ENCODE results near the gene ACTBL2. TPM values are rescaled to one million over a fixed set of nuclear protein-coding genes. Genes with fewer than 3 reads are reported as not detected.

ACTBL2 gene
- total RNA-seq, 2 experiments from 2014 or later = not detected

DNA sequence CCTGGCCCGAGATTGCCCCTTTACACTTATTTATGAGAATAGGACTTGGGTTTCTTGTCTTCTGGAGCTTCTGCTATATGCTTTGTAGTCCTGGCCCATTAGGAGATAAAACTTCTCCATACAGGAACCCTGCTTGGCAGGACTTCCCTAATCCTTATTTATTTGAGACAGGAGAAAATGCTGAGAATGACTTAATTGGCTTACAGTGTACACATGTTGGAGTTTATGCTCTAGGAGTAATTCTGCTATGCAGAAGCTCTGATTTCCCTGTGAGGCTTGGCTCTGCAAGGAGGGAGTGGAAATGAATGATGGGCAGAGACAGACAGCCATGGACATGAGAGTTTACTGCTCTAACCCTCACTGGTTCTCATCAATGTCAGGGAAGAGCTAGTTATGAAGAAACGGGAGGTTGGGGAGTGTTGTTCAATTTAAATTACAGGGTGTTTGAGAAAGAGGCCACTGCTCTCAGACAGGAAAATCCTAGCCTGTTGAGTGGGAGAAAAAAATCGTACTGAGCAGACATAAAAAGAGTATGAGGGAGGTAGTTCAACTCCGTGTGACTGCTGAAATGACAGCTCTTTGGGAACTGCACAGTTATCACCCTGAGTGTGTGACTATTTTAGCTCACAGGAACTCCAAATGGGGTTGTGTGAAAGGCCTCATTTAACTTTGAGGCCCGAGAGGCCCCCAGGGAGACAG lies 37.5 kb downstream of the ACTBL2 start:
- POLR2A ChIA-PET = no interaction called here
- no peak overlapping the region for H3K27ac Mint-ChIP-seq
- intact Hi-C loops (cut with DNase I, micrococcal nuclease) = no loop called here

DNA sequence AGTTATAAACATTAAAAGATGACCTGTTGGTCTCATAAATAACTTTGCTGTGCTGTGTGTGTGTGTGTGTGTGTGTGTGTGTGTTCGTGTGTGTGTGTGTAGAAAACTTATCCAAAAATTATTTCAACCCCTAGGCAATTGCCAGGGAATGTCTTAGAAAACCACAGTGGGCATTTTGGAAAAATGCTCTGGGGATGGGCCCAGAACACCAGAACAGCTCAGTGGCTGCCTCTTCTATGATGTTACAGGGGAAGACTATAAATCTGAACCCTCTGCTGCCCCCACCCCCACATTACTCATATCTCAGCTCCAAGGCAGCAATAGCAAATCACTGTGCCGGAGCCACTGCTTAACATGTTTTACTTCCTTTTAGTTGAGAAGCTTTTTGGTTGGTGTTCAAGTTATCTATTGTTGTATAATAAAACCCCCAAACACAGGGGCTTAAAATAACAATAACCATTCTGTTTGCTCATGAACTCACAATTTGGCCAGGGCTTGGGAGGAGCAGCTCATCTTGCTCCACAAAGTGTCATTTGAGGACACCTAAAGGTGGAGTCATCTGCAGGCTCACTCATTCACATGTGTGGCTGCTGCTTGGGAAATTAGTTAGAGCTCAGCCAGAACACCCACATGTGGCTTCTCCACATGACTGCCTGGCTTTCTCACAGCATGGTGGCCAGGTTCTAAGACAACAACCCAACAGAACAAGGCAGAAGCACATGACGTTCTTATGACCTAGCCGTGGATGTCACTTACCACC lies 40.4 kb downstream of the ACTBL2 start:
- no peaks in the 10 kb centered on the region for H3K36me3 Mint-ChIP-seq (ENCODE audit: low read depth)
- H3K27me3 Mint-ChIP-seq = peaks cover 3% of the 10 kb centered on the region
- ChIA-PET CTCF (interaction anchor here (0.6 to 1.4 kb wide), 4 partner anchors 12 to 306 kb away, joined by 3 read pairs; no protein-coding TSS in a partner anchor), POLR2A (interaction anchor here (0.7 kb wide), 1 partner anchor 575 kb away, joined by 3 read pairs; no protein-coding TSS in a partner anchor)
- intact Hi-C loops (cut with DNase I, micrococcal nuclease) = no loop called here
- DNase-seq (peak; percentile 36), ATAC-seq (peak; percentile 78)
- no peak overlapping the region for H3K27ac Mint-ChIP-seq
- H3K4me1 Mint-ChIP-seq = peaks cover 10% of the 10 kb centered on the region
- H3K9me3 Mint-ChIP-seq (ENCODE audit: low read depth) = no peaks in the 10 kb centered on the region
- no peak overlapping the region for H3K4me3 Mint-ChIP-seq

More for the DNA sequence above, 37.5 kb downstream of the ACTBL2 start:
- Mint-ChIP-seq H3K4me1 (peaks cover 10% of the 10 kb centered on the region), H3K9me3 (ENCODE audit: low read depth) (no peaks in the 10 kb centered on the region), H3K4me3 (no peak overlapping the region), H3K36me3 (ENCODE audit: low read depth) (no peaks in the 10 kb centered on the region), H3K27me3 (peaks cover 3% of the 10 kb centered on the region)
- CTCF ChIA-PET = interaction anchor here (1.2 kb wide), 2 partner anchors 15 to 147 kb away, joined by 3 to 4 read pairs; no protein-coding TSS in a partner anchor
- no peak for ATAC-seq
- DNase-seq = no peak

DNA sequence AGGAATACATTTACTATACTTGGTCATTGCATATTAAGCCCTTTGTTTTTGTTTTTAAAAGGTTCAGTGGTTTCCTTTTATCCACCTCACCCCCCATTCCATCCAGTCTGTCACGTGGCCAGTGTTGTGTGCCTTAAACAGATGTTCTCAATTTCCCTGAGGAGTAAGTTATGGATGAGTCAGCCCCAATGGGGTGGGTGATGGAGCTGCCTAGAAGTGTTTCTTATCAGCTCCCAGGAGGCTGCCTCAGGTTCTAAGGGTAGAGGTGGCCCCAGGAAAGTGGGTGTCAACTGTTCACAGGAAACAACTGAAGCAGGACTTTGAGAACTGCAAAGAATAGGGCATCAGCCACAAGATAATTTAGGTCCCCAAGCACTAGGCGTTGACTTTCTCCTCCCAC lies 41.1 kb downstream of the ACTBL2 start:
- peaks cover 10% of the 10 kb centered on the region for H3K4me1 Mint-ChIP-seq
- intact Hi-C loops (cut with DNase I, micrococcal nuclease) = no loop called here

DNA sequence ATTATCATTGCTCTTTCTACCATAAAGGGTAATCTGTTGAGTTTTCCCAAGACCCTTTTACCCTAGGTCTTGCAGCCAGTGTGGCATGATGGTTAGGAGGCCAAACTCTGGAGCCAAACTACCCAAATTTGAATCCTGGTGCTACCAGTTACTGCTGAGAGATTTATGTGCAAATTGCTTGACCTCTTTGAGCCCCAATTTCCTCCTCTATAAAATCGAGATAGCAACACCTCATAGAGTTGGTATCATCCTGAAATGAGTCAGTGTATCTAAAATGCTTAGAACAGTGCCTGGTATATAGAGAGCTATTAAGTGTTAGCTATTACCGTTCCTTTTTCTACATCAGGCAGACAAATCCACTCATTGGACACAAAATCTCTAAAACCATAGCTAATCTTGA lies 43.0 kb downstream of the ACTBL2 start:
- CTCF ChIA-PET = interaction anchor here (0.6 kb wide), 1 partner anchor 16 kb away, joined by 3 read pairs; no protein-coding TSS in a partner anchor
- H3K4me3 Mint-ChIP-seq = no peak overlapping the region
- H3K9me3 Mint-ChIP-seq (ENCODE audit: low read depth) = no peaks in the 10 kb centered on the region
- peaks cover 10% of the 10 kb centered on the region for H3K4me1 Mint-ChIP-seq
- POLR2A ChIA-PET = no interaction called here
- intact Hi-C loops (cut with DNase I, micrococcal nuclease) = no loop called here
- no peak overlapping the region for H3K27ac Mint-ChIP-seq
- DNase-seq (no peak), ATAC-seq (no peak)
- H3K36me3 Mint-ChIP-seq (ENCODE audit: low read depth) = no peaks in the 10 kb centered on the region
- H3K27me3 Mint-ChIP-seq = peaks cover 2% of the 10 kb centered on the region

More for the DNA sequence above, 41.1 kb downstream of the ACTBL2 start:
- ChIA-PET POLR2A (interaction anchor here (0.7 kb wide), 1 partner anchor 576 kb away, joined by 3 read pairs; no protein-coding TSS in a partner anchor), CTCF (interaction anchor here (0.7 to 1.4 kb wide), 3 partner anchors 13 to 307 kb away, joined by 3 read pairs; no protein-coding TSS in a partner anchor)
- no peaks in the 10 kb centered on the region for H3K36me3 Mint-ChIP-seq (ENCODE audit: low read depth)
- H3K4me3 Mint-ChIP-seq = no peak overlapping the region
- peaks cover 3% of the 10 kb centered on the region for H3K27me3 Mint-ChIP-seq
- DNase-seq (no peak), ATAC-seq (no peak)
- H3K27ac Mint-ChIP-seq = no peak overlapping the region
- H3K9me3 Mint-ChIP-seq (ENCODE audit: low read depth) = no peaks in the 10 kb centered on the region

DNA sequence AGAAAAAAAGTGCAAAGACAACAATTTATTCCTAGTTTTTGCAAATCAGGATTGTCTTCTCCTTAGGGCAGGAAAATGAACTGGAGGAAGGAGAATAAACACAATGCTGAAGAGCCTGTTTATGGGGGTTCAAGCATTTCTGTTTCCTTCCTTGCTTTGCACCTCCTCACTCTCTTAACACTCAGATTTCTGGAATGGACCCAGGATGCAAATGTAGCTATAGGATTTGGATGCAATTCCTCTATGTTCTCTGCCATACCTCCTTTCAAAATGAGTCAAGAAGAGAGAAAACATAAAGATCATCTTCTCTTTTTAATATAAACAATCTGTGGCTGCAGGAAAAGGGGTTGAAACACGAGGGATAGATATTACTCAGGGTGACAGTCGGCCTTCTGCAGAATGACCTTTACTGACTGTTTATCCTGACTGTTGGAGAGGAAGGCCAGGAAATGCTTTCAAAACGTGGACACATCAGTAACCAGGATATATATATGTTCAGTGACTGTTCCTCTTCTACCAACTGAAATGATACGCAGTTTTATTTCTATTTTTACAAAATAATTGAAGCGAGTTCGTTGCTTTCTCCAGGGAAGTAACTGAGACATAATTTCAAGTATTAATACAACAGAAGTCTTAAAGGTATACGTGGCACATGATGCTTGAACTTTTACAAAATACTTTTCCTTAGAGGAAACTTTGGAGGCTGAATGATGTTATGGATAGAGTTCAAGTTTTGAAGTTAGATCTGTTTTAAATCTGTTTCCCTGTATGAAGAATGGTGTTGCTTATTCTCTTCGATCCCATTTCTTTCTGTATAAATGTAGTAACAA lies 44.4 kb downstream of the ACTBL2 start:
- H3K4me3 Mint-ChIP-seq = no peak overlapping the region
- H3K4me1 Mint-ChIP-seq = peaks cover 10% of the 10 kb centered on the region
- ChIA-PET POLR2A (no interaction called here), CTCF (interaction anchor here (0.8 kb wide), 1 partner anchor 140 kb away, joined by 3 read pairs; no protein-coding TSS in a partner anchor)
- DNase-seq (no peak), ATAC-seq (no peak)
- H3K27ac Mint-ChIP-seq = no peak overlapping the region
- H3K27me3 Mint-ChIP-seq = peaks cover 2% of the 10 kb centered on the region
- no peaks in the 10 kb centered on the region for H3K9me3 Mint-ChIP-seq (ENCODE audit: low read depth)
- H3K36me3 Mint-ChIP-seq (ENCODE audit: low read depth) = no peaks in the 10 kb centered on the region
- intact Hi-C loops (cut with DNase I, micrococcal nuclease) = no loop called here

DNA sequence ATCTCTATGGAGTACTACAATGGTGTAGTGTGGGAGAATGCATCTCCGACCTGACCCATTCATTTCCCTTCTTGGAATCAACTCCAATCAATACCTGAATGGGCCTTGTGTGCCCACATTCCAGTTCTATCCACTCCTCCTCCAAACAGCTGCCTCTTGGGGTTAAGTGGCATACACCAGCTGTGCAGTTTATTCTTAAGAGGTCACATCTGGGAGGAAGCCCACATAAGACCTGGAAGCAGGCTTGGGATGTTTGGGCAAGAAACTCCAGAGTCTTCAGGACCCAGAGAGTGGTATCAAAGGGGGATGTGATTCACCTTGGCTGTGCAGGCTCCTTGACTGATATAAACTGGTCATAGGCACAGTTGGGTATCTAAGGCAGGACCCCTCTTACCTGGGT lies 46.0 kb downstream of the ACTBL2 start:
- ChIA-PET CTCF (no interaction called here), POLR2A (no interaction called here)
- Mint-ChIP-seq H3K27ac (no peak overlapping the region), H3K36me3 (ENCODE audit: low read depth) (no peaks in the 10 kb centered on the region), H3K27me3 (peaks cover 2% of the 10 kb centered on the region), H3K4me1 (peaks cover 3% of the 10 kb centered on the region), H3K4me3 (no peak overlapping the region), H3K9me3 (ENCODE audit: low read depth) (no peaks in the 10 kb centered on the region)
- DNase-seq (no peak), ATAC-seq (no peak)
- intact Hi-C loops (cut with DNase I, micrococcal nuclease) = no loop called here

- CTCF ChIA-PET = no interaction called here
- no peaks in the 10 kb centered on the region for H3K4me1 Mint-ChIP-seq
Measured at GRCh38 chr5:57435701-57436134, 46.9 kb downstream of the ACTBL2 start.

GRCh38 chr5:57434683-57435082 lies 47.9 kb downstream of the ACTBL2 start:
- H3K27ac Mint-ChIP-seq = no peak overlapping the region
- H3K27me3 Mint-ChIP-seq = peaks cover 2% of the 10 kb centered on the region
- DNase-seq (no peak), ATAC-seq (no peak)
- ChIA-PET CTCF (interaction anchor here (0.6 kb wide), 2 partner anchors 65 to 1025 kb away, joined by 3 read pairs; partner anchors contain the start of gene PLK2), POLR2A (no interaction called here)
- no peaks in the 10 kb centered on the region for H3K36me3 Mint-ChIP-seq (ENCODE audit: low read depth)
- H3K9me3 Mint-ChIP-seq (ENCODE audit: low read depth) = no peaks in the 10 kb centered on the region
- intact Hi-C loops (cut with DNase I, micrococcal nuclease) = no loop called here
- H3K4me3 Mint-ChIP-seq = no peak overlapping the region
- H3K4me1 Mint-ChIP-seq = no peaks in the 10 kb centered on the region

More at GRCh38 chr5:57435701-57436134, 46.9 kb downstream of the ACTBL2 start:
- DNase-seq (no peak), ATAC-seq (no peak)
- Mint-ChIP-seq H3K9me3 (ENCODE audit: low read depth) (no peaks in the 10 kb centered on the region), H3K4me3 (no peak overlapping the region), H3K36me3 (ENCODE audit: low read depth) (no peaks in the 10 kb centered on the region), H3K27ac (no peak overlapping the region), H3K27me3 (peaks cover 2% of the 10 kb centered on the region)
- intact Hi-C loops (cut with DNase I, micrococcal nuclease) = no loop called here
- POLR2A ChIA-PET = no interaction called here

GRCh38 chr5:57434227-57434640 lies 48.4 kb downstream of the ACTBL2 start:
- Mint-ChIP-seq H3K4me3 (no peak overlapping the region), H3K9me3 (ENCODE audit: low read depth) (no peaks in the 10 kb centered on the region), H3K27me3 (peaks cover 2% of the 10 kb centered on the region), H3K36me3 (ENCODE audit: low read depth) (no peaks in the 10 kb centered on the region), H3K4me1 (no peaks in the 10 kb centered on the region), H3K27ac (no peak overlapping the region)
- ChIA-PET POLR2A (no interaction called here), CTCF (interaction anchor here (0.6 kb wide), 2 partner anchors 66 to 1025 kb away, joined by 3 read pairs; partner anchors contain the start of gene PLK2)
- intact Hi-C loops (cut with DNase I, micrococcal nuclease) = no loop called here
- no peak for DNase-seq
- ATAC-seq = no peak

DNA sequence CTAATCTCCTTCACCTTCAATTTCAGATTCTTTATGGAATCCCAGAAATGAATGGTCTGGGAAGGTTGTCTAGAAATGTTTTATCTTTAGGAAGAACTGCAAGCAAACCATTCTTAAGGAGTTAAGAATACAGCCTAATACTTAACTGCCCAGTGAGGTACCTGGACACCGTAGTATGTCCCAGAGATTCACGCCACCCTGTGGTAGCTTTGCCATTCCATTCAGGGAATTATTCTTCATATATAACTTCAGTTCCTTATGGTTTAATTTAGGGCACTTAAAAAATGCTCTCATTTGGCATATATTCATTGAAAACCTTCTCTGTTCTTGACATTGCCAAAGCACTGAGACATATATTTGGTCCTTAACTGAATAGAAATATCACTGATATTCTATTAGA lies 49.7 kb downstream of the ACTBL2 start:
- POLR2A ChIA-PET = no interaction called here
- no peak for DNase-seq
- no peaks in the 10 kb centered on the region for H3K4me1 Mint-ChIP-seq

GRCh38 chr5:57431759-57432158 lies 50.9 kb downstream of the ACTBL2 start:
- intact Hi-C loops (cut with DNase I, micrococcal nuclease) = no loop called here
- no peak for ATAC-seq
- Mint-ChIP-seq H3K9me3 (ENCODE audit: low read depth) (no peaks in the 10 kb centered on the region), H3K27ac (no peak overlapping the region), H3K4me1 (no peaks in the 10 kb centered on the region), H3K4me3 (no peak overlapping the region), H3K36me3 (ENCODE audit: low read depth) (no peaks in the 10 kb centered on the region), H3K27me3 (peaks cover 2% of the 10 kb centered on the region)
- ChIA-PET POLR2A (no interaction called here), CTCF (no interaction called here)
- DNase-seq = no peak

More for the DNA sequence above, 49.7 kb downstream of the ACTBL2 start:
- intact Hi-C loops (cut with DNase I, micrococcal nuclease) = no loop called here
- Mint-ChIP-seq H3K4me3 (no peak overlapping the region), H3K27ac (no peak overlapping the region), H3K9me3 (ENCODE audit: low read depth) (no peaks in the 10 kb centered on the region), H3K36me3 (ENCODE audit: low read depth) (no peaks in the 10 kb centered on the region), H3K27me3 (peaks cover 2% of the 10 kb centered on the region)
- CTCF ChIA-PET = interaction anchor here (0.7 kb wide), 1 partner anchor 1174 kb away, joined by 3 read pairs; no protein-coding TSS in a partner anchor
- no peak for ATAC-seq
